Ramos (cell line): ENCODE measurements around the gene BLACAT1.

ENCODE experiments used
- in situ Hi-C: fragments of 300-500 bp; cut with MboI; formaldehyde crosslinking; loops from one replicate; pipeline ENCODE4 v1.14.3; 2022; ENCODE audit warnings: low sequenced_read_pairs; ENCODE audit not compliant: unreplicated experiment

The BLACAT1 gene

DNA sequence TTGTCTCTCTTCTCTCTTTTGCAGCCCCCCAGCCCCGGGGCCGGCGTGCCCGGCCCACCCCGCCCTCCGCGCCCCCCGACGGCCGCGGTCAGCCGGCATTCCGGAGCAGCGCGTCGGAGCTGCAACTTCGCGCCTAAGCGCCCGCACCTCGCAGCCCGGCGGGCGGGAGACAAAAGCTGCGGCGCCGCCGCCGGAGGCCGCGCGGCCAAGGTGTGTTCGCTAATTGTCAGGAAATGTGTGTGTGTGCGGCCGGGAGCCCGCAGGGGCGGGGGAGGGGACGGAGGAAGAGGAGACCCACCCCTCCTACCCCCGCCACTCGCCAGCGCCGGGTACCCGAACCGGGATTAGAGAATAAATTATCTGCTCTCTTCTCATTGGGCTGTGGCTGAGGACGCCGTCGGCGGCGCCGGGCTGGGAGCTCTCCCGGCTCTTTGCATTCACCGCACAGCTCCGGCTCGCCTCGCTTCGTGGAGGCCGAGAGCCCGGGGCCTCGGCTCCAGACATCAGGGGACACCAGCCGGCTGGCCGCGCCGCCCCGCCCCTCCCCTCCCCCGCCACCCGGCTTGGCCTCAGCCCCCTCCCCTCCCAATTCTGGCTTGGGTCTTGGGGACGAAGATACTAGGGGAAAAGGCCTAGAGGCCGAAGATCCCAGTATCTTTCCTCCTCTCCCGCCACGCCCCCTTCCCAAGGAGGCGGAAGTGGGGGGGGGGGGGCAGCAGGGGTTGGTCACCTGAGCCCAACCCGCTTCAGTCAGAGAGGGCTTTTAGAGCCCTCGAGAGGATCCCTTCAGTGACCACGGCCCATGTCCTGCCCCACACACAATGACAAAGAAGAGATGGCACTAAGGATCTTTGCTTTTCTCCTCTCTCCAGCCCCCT is 1.3 kb upstream of the BLACAT1 start:
- in situ Hi-C loops = no loop called here

DNA sequence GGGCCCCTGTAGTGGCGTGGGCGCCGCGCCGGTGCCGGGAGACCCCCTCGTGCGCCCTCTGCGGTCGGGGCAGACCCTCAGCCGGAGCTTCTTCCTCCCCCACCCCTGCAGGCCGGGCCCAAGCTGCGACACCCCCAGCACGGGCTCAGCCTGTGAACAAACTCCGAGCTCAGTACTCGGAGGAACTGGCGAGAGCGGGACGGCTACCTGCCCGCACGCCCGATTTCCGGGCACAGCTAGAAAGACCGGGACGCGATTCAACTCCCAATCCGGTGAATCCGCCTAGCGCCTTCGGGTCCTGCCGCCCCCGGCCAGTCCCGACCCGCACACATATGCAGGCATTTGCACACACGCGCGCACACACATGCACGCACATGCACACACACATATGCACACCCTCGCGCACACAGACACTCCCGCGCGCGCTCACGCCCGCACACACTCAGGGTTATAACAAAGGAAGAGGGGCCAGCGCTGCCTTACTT is 580 bp upstream of the BLACAT1 start:
- in situ Hi-C loops = no loop called here

DNA sequence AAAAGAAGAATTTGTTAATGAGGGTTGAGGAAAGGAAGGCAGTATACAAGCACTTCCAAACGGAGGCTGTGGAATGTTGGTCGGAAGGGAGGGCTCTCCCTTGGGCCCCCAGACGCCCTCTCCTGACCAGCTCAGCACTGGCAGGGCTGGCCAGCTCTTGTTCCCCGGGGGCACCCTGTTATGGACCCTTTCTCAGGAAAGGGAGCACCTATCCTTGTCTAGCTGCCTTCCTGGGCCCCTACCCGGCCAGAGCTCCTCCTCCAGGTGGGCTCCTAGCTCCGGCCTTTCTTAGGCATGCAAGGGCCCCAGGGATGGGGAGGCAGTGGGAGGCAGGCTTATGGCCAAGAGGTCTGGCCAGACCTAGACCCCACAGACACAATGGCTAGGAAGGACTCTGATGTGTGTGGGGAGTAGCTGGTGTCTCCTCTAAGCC is 926 bp downstream of the BLACAT1 start:
- in situ Hi-C loops = no loop called here

GRCh38 chr1:205453466-205453865 is 2.4 kb downstream of the BLACAT1 start:
- in situ Hi-C loops = no loop called here

DNA sequence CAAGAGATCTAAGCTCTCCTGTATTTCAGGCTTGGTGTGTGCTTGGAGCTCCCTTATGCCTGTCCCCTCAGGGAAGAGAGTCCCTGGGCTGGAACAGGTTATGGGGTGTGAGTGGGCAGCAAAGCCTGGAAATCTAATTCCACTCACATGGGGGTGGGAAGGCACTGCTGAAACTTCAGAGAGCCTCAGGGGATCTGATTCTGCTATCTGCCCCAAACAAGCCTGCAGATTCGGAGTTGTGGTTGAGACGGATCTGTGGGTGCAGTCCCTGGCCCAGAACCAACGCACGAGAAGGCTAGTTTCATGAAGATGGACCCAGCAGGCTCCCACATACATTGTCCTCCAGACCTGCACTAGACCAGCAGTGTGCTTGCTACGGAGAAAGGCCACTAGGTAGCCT is 2.9 kb downstream of the BLACAT1 start:
- in situ Hi-C loops = no loop called here

DNA sequence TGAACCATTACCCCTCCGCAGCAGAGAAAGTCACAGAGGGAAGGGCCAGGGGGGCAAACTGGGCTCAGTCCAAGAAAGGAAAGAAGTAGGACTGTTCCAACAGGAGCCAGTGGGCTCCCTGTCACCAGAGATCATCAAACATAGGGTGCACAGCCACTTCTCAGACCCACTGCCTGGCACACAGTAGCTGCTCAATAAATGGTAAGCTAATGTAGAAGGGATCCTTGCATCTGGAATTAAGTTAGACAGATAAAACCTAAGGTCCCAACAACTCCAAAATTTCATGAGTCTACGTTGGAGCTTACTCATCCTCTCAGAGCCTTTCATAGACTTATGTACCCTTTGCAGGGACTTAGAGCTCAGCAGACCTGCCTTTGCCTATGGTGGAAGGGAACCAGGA is 3.5 kb downstream of the BLACAT1 start:
- in situ Hi-C loops = no loop called here

DNA sequence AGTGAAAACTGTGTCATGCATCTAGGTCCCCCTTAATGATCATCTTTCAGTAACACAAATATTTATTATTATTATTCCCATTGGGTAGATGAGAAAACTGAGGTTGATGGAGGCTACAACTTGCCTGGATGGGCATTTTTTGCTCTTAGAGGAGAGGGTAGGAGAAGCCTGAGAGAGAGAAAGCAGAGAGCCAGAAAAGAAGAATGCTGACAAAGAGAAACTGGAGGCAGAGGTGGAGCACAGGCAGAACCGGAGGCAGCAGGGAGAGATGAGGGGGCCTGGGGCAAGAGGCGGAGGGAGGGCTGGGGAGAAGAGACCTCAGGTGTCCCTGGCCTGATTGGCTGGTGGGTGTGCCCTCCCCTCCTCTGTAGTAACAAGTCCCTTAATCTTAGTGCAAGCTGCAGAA is 4.1 kb downstream of the BLACAT1 start:
- in situ Hi-C loops = no loop called here

- in situ Hi-C loops = no loop called here
Observed at GRCh38 chr1:205451202-205451601, 4.6 kb downstream of the BLACAT1 start.

DNA sequence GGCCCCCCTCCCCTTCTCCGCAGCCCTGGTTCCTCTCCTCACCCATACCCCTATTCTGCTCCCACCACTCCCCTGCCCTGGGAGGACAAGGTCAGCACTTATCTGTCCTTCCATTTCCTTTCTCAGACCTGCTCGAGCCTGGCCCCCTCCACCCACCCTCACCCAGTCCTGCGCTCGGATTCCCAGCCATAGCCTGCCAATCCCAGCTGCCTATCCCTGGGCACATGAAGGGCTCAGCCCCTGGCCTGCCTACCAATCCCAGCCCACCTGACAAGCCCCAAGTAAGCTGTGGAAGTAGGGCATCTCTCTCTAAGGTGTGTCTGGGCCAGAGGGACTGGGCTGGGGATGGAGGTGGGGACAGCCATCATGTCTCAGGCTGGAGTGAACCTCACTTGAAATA is 5.4 kb downstream of the BLACAT1 start:
- in situ Hi-C loops = no loop called here

DNA sequence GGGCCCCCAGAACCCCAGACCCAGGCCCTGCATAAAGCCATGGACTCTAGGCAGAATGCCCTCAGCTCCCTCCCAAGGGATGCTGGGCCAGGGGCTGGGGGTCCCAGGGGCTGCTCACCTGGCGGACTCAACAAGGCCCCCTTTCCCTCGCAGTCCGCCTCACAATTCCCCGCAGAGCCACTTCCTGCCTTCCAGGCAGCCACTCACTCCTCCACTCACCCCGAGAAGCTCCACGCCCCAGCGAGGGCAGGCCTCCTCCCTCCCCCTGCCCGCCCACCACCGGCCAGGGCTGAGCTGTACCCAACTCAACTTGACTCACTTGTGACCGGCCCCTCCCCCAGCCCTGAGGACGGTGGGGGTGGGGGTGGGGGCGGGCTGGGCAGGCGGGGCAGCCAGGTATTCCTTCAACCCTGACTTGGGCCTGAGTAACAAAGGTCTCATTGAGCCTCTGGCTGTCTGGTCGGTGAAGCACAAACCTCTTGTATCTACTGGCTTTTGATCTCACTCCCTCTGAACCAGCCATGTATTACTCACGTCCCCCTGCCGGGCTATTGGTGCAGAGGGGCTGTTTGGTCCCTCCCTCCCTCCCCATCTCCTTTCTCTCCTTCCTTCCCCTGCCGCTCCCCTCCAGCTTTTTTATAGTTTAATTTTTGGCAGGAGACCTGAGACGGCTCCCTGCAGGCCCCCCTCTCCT is 5.9 kb downstream of the BLACAT1 start:
- in situ Hi-C loops = no loop called here

DNA sequence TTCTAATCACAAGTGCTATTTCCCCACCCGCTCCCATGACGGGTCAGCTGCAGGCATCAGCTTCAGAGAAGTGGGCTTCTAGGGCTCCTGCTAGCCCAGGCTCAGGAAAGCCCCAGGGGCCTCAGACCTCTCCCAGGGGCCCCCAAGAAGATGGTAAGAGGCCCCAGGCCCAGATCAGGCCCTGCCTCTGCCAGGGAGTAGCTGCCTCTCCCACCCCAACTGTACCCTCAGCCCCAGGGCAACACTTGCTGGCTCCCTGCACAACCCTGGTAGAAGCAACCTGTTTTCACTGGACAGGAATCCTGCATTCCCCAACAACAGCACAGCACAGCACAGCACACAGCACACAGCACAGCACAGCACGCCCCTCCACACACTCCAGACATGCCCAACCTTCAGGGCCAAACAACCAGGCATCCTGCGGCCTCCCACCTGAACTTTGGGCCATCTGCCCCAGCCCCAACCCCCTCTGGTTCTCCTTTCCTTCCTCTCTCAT is 6.5 kb downstream of the BLACAT1 start:
- in situ Hi-C loops = no loop called here

GRCh38 chr1:205448540-205449253 is 7.1 kb downstream of the BLACAT1 start:
- in situ Hi-C loops = no loop called here

DNA sequence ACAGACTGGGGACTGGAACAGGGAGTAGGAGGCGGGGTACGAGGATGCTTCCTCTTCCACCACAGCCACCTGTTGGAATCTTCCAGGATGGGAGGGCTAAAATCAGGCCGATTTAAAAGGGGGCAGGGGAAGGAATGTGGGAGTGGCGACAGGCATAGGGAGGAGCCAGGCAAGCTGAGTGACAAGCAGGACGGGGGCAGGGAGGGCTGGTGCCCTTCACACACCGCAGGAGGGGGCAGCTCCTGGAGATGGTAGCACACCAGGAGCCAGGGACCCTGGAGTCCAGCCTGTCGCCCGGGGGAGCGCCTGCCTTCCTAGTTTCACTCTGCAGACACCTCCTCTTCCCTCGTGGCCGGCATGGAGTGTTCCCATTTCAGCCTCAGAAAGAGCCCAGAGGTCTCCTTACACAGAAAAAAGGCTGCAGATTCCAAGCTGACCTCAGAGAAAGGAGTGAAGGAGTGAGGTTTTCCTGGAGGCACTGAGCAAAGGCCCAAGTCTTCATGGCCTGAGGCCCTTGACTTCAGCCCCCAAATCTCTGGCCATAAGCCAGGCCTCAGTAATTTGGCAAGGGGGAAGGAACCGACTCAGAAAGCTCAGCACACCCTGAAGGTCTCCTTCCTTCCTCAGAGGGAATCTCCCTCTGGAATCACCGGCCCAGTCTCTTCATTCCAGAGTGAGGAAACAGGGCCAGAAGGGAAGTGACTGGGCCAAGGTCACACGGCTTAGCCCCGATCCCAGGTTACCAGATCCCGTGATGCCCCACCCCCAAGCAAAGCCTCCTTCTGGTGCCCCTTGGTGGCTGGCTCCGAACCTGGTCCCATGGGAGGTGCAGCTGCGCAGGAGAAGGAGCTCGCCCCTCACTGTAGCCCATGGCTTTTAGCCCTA is 8.1 kb downstream of the BLACAT1 start:
- in situ Hi-C loops = no loop called here

GRCh38 chr1:205446828-205447227 is 9.0 kb downstream of the BLACAT1 start:
- in situ Hi-C loops = no loop called here

DNA sequence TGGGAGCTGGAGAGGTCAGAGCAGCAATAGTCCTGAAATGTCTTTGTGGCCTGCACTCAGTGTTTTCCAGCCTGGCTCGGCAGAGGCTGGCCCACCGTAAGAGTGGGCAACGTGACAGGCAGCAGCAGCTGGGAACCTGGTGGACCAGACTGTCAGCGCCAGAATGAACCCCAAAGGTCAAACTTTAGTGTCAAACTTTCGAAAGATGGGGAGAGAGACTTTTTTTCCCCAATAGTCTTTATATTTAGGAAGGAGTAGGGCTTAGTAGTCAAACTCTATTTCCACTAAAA is 10.3 kb downstream of the BLACAT1 start:
- in situ Hi-C loops = no loop called here

DNA sequence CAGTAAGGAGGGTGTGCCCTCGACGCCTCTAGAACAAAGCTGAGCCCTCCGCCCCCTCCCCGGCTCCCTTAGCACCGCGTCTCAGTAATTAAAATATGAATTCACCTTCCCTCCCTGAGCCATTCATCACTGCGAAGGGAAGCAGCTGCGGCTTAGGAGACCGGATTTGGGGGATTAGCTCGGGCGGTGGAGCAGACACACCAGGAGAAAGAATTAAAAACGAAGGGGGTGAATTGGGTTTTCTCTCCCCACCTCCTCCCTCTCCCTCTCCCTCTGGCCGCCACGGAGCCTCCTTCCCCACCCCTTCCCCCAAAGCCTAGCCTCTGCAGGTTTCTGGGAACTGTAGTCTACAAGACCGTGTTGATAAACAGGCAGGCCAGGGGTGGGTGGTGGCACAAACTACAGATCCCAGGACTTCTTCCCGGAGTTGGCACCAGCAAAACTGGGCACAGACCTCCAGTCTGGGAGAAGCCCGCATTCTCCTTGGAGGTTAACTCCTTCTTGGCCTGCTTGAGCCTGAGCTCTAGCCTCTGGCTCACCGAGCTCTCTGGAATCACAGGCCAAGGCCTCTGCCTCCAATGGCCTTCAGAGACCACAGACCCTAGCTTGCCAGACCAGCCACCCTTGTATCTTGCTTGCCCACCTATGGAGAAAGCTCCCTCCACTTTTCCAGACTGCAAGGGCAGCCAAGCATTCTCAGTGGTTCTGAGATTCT is 10.8 kb downstream of the BLACAT1 start:
- in situ Hi-C loops = no loop called here

DNA sequence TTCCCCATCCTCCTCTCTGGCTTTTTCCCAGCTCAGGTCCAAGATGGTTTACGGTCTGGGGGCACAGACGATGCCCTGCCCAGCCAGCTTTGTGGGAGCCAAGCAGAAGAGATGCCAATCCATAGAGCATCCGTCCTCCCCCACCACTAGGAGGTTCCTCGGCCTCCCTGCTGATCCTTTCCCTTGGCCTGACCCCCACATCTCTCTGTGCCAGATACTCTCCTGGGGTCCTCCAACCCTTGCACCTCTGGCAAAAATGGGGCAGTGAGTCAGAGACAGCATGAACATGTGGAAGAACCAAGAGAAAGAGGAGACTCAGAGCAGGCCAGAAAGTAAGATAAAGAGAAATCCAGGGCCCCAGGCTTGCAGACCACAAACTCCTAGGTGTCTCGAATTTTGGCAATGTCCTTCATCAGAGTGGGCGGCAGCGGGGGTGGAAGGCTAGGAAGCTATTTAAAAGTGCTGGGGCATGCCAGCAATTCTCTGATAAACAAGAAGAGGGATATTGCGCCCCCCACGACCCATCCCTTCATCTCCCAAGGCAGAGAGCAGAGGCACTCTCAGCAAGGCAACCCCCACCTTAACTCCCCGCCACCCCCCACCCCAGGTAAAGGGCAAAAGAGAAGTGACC is 11.4 kb downstream of the BLACAT1 start:
- in situ Hi-C loops = no loop called here

DNA sequence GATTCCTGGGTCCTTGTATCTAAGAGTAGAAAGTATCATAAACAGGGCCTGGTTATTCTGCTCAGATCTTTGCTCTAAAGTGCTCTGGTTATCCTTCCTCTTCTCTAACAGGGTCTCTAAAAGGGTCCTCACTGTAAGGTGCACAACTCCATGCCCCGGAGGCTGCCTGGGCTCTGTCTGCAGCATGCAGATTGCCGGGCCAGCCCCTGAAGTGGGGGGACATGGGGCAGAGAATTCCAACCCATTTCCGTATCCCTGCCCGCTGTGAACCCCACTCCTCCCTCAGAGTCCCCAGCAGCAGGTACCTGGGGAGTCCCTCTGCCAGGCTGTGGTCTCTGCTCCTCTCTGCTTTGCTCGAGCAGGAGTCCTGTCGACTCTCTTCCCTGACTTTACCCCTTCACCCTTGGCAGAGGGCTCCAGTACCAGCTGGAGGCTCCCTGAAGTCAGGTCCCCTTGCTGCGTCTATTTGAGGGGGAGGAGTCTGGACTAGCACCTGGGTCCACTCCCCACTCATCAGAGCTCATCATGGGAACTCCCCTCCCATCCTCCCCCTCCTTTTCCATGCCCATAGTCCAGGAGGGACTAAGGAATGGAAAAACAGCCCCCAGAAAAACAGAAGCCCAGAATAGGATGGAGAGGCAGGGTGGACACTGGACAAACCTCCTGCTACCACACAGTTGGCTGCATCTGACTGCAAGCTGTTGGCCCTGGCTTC is 12.1 kb downstream of the BLACAT1 start:
- in situ Hi-C loops = no loop called here
